Left lung (tissue), 10 donors: ENCODE measurements around the gene ZNF407. TPM values are rescaled to one million over a fixed set of nuclear protein-coding genes. Genes with fewer than 3 reads are reported as not detected.
"Not testable (repeated sequence)": the region's sequence is repeated elsewhere in the genome, so short reads cannot be mapped to it uniquely, and the experiment has no call there.

Source experiments
- ATAC-seq: fragments of 200-7000 bp; cut with Tn5 transposase; one replicate; pipeline ENCODE4 v1.9.1; 2020; ENCODE audit warnings: moderate library complexity
- DNase-seq, 4 donors: peaks; one replicate each; pipeline ENCODE4 v3.0.0-alpha.2; 2013 to 2020
- H3K27ac ChIP-seq, 2 donors: fragments of 200-600 bp; sonication (generic) in 1 of 2; one replicate each; pipeline versions ENCODE4 v1.5.0 to v1.8.0; 2020 to 2021
- H3K27me3 ChIP-seq, 2 donors: fragments of 200-600 bp; sonication (generic) in 1 of 2; one replicate each; pipeline versions ENCODE4 v1.5.0 to v1.8.0; 2020 to 2021
- H3K36me3 ChIP-seq, 2 donors: fragments of 200-600 bp; sonication (generic) in 1 of 2; one replicate each; pipeline versions ENCODE4 v1.5.0 to v1.8.0; 2020 to 2021
- H3K4me1 ChIP-seq, 2 donors: fragments of 200-600 bp; one replicate each; pipeline ENCODE4 v1.8.0; 2021
- H3K4me3 ChIP-seq, 2 donors: fragments of 200-600 bp; sonication (generic) in 1 of 2; one replicate each; pipeline versions ENCODE4 v1.5.0 to v1.8.0; 2020 to 2021; ENCODE audit warnings: mild to moderate bottlenecking in 1 of 2
- H3K9me3 ChIP-seq, 2 donors: fragments of 200-600 bp; sonication (generic) in 1 of 2; one replicate each; pipeline versions ENCODE4 v1.5.0 to v1.8.0; 2020 to 2021
- intact Hi-C, 2 donors: fragments of 100-400 bp; cut with DNase I; formaldehyde crosslinking; loops; one replicate each; pipeline versions ENCODE4 v1.11.2 to v1.14.2; 2022
- polyA plus RNA-seq, 6 donors: library from polyadenylated mRNA; unstranded; fragments of 120-200 nt; gene quantifications; one replicate each; pipeline ENCODE4 v1.2.1, GENCODE V29; 2013; ENCODE audit not compliant: insufficient read length in 6 of 6
- total RNA-seq, 2 donors: library from RNA; stranded (reverse); fragmentation: NEBNext Ultra II Directional; extraction: Animal tissue kit (Norgen Biotek cat#: 25700); gene quantifications; one replicate each; pipeline ENCODE4 v1.2.1, GENCODE V29; 2021
- TF ChIP-seq, protein P1 (sequence below), 2 donors: fragments of 200-600 bp; sonication (generic) in 1 of 2; IDR thresholded peaks; one replicate each; pipeline versions ENCODE4 v1.5.0 to v1.8.0; 2021; ENCODE audit warnings: antibody characterized with exemption in 2 of 2
- donor health status: DM: no; HTN: yes; CAD: no.
- donor health status: DM: no; HTN: no; CAD: no.

ZNF407 gene
- total and polyA plus RNA-seq, 8 donors, result 10.3 to 16.7 (median 11.3) TPM

DNA sequence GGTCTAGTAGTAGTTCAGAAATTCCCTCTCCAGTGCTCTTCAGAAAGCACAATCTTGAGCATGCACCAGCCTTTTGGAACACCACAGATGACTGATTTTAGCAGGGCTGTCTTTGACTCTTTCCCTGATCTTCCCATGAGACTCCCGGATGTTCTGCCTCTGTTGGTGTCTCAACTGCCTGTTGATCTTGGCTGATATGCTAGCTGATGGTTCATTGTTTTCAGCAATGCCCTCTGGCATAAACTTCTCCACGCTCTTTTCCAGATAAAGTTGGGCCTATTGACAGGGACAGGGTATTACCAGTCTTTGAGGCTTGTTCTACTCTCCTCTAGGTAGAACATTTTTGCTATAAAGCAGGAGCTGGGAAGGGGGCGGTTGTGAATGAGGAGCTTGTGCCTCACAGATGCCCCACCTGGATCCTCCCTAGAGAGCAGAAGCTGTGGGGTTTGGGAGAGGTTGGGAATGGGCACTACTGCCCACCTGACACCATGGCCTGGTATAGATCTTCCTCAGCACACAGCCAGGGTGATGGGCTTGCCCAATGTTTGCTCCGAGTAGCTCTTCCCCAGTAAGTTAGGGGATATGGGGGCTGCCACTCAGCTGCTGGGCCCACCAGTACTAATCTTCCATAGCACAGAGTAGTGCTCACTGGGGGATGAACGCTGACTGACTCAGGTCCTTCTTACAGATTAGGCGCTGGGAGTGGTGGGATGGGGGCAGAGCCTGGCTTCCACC lies 500.0 kb downstream of the ZNF407 start:
- no peak for ATAC-seq
- H3K9me3 ChIP-seq, result no peaks in the 10 kb centered on the region
- TF ChIP-seq, protein P1, sequence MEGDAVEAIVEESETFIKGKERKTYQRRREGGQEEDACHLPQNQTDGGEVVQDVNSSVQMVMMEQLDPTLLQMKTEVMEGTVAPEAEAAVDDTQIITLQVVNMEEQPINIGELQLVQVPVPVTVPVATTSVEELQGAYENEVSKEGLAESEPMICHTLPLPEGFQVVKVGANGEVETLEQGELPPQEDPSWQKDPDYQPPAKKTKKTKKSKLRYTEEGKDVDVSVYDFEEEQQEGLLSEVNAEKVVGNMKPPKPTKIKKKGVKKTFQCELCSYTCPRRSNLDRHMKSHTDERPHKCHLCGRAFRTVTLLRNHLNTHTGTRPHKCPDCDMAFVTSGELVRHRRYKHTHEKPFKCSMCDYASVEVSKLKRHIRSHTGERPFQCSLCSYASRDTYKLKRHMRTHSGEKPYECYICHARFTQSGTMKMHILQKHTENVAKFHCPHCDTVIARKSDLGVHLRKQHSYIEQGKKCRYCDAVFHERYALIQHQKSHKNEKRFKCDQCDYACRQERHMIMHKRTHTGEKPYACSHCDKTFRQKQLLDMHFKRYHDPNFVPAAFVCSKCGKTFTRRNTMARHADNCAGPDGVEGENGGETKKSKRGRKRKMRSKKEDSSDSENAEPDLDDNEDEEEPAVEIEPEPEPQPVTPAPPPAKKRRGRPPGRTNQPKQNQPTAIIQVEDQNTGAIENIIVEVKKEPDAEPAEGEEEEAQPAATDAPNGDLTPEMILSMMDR (IDR thresholded peaks at IDR 0.05), result no peak

DNA sequence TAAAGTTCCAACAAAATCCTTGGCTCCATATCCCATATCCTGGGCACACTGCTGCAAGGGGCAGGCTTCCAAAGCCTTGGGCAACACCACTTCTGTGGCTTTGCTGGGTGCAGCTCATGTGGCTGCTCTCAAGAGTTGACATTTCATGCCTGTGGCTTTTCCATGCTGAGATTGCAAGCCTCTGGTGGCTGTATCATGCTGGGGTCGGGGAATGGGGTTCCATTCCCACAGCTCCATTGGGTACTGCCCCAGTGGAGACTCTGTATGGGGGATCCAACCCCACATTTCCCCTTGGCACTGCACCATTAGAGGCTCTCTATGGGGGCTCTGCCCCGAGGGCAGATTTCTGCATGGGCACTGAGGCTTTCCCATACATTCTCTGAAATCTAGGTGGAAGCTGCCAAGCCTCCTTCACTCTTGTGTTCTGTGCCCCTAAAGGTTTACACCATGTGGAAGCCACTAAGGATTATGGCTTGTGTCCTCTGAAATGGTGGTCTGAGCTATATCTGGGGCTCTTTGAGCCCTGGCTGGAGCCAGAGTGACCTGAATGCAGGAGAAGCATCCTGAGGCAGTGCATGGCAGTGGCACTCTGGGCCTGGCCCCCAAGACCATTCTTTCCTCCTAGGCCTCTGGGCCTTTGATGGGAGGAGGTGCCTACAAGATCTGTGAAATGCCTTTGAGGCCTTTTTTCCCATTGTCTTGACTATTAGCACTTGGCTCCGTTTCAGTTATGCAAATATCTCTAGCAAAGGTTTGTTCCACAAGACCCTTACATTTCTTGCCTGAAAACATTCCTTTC lies 503.4 kb downstream of the ZNF407 start:
- Histone ChIP-seq H3K27ac (no peak overlapping the region), H3K4me1 (no peaks in the 10 kb centered on the region), H3K9me3 (no peaks in the 10 kb centered on the region), H3K36me3 (no peaks in the 10 kb centered on the region), H3K27me3 (no peaks in the 10 kb centered on the region), H3K4me3 (no peak overlapping the region)
- intact Hi-C loops, result no loop called here
- DNase-seq (no peak), ATAC-seq (no peak)
- TF ChIP-seq, protein P1 (IDR thresholded peaks at IDR 0.05), result no peak

More for the DNA sequence above, 500.0 kb downstream of the ZNF407 start:
- H3K4me3 ChIP-seq, result no peak overlapping the region
- no peaks in the 10 kb centered on the region for H3K27me3 ChIP-seq
- DNase-seq, result no peak
- no peak overlapping the region for H3K27ac ChIP-seq
- H3K36me3 ChIP-seq, result no peaks in the 10 kb centered on the region
- H3K4me1 ChIP-seq, result no peaks in the 10 kb centered on the region
- intact Hi-C loops, result no loop called here

DNA sequence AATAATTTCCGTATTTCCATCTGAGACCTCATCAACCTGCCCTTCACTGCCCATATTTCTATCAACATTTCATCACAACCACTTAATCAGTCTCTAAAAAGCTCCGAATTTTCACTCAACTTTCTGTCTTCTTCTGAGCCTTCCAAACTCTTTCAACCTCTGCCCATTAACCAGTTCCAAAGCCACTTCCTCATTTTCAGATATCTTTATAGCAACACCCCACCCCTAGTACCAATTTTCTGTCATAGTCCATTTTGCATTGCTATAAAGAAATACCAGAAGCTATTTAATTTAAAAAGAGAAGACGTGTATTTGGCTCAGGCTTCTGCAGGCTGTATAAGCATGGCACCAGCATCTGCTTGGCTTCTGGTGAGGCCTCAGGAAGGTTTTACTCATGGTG lies 504.2 kb downstream of the ZNF407 start:
- Histone ChIP-seq H3K36me3 (no peaks in the 10 kb centered on the region), H3K27ac (no peak overlapping the region), H3K27me3 (no peaks in the 10 kb centered on the region), H3K4me3 (no peak overlapping the region), H3K9me3 (no peaks in the 10 kb centered on the region), H3K4me1 (no peaks in the 10 kb centered on the region)
- no peak for DNase-seq
- intact Hi-C loops, result no loop called here
- TF ChIP-seq, protein P1 (IDR thresholded peaks at IDR 0.05), result no peak
- ATAC-seq, result no peak

DNA sequence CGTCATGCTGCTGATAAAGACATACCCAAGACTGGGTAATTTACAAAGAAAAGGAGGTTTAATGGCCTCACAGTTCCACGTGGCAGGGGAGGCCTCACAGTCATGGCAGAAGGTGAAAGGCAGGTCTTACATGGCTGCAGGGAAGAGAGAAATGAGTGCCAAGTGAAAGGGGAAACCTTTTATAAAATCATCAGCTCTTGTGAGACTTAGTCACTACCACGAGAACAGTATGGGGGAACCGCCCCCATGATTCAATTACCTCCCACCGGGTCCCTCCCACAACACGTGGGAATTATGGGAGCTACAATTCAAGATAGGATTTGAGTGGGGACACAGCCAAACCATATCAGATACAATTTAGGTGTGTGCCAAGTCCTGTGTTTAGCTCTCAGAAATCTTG lies 506.4 kb downstream of the ZNF407 start:
- intact Hi-C loops, DNase-seq, ATAC-seq, H3K4me1 ChIP-seq, H3K36me3 ChIP-seq, H3K27me3 ChIP-seq, H3K4me3 ChIP-seq, H3K9me3 ChIP-seq, H3K27ac ChIP-seq: not testable (repeated sequence)

DNA sequence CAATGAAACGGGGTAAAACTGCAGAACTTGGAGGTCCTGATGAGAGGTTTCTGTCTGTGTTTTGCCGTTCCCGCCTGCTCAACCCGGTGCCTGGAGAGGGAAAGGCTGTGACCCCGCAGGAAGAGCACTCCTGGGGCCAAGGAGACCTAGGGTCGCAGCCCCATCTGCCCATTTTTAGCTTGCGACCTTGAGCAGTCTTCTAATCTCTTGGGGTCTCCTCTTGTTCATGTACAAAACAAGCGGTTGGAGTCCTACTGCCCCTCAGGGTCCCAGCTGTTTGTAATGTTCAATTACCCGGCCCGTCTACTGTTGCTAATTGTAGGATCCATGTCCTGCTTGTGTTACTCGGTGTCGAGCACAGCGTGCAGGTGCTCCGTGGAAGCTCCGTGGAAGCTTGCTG lies 506.8 kb downstream of the ZNF407 start:
- Histone ChIP-seq H3K36me3 (no peaks in the 10 kb centered on the region), H3K9me3 (no peaks in the 10 kb centered on the region), H3K27ac (no peak overlapping the region), H3K4me3 (no peak overlapping the region), H3K27me3 (no peaks in the 10 kb centered on the region), H3K4me1 (no peaks in the 10 kb centered on the region)
- TF ChIP-seq, protein P1 (IDR thresholded peaks at IDR 0.05), result no peak
- peak in 1 of 4 donors; percentile 18 for DNase-seq
- no peak for ATAC-seq
- intact Hi-C loops, result no loop called here
